ENCODE results near the gene AFF3.

- TF ChIP-seq CTCF (IDR thresholded peaks at IDR 0.05; ENCODE audit: low read length) = no peak
- no peak for TF ChIP-seq EZH2 (IDR thresholded peaks at IDR 0.05; ENCODE audit: borderline replicate concordance, low read length)
These were observed 516.2 kb downstream of the AFF3 start for GRCh38 chr2:99626158-99626557.

Measured in OCI-LY1 (cell line).